Measurements from ENCODE around the gene SLC6A19.

SLC6A19 gene

DNA sequence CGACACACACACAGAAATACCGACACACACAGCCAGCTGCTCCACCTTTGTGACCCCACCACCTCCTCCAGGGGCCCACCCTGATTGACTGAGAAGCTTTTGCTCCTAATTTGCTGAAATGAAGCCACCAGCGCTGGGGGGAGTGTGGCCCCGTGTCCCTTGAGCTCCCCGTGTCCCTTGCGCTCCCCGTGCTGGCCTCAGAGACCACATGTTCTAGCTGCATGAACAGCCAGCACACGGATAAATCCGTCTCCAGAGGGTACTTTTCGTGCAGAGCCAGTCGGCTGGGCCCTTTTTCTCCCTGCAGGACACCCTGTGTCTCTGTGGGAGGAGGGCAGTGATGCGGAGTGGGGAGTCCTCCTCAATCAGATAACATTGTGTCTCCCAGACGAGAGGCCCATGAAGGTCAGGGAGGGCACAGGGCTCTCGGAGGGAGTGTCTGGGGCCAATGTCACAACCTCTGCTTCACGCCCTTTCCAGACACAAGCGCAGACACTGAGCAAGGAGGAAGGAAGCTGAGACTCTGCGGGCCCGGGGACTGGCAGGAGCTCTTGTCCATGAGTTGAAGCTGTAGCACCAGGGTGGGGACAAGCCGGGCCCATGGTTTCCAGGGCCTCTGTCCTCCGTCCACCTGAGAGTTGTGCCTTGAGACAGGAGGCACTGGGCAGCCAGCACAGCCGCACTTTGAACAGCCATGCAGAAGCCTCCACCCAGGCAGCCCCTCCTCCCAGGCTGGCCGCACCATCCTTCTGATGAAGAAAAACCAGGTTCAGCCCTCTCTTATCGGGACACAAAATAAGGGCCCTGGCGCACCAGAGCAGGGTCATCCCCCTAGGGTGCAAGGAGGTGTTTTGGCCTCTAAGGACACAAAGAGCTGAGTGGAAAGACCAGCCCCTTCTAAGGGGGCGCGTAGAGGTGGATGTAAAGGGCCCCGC is 36.4 kb upstream of the SLC6A19 start:
- H3K4me1 Mint-ChIP-seq: peaks cover 16% of the 10 kb centered on the region
- H3K27ac Mint-ChIP-seq: peak overlapping the region in 1 of 3 experiments; percentile 12
- no peaks in the 10 kb centered on the region for H3K9me3 Mint-ChIP-seq
- no peaks in the 10 kb centered on the region for H3K36me3 Mint-ChIP-seq (ENCODE audit: low read depth)
- peaks cover 37% of the 10 kb centered on the region for H3K27me3 Mint-ChIP-seq (ENCODE audit: low read depth)
- TF ChIP-seq, protein P1, sequence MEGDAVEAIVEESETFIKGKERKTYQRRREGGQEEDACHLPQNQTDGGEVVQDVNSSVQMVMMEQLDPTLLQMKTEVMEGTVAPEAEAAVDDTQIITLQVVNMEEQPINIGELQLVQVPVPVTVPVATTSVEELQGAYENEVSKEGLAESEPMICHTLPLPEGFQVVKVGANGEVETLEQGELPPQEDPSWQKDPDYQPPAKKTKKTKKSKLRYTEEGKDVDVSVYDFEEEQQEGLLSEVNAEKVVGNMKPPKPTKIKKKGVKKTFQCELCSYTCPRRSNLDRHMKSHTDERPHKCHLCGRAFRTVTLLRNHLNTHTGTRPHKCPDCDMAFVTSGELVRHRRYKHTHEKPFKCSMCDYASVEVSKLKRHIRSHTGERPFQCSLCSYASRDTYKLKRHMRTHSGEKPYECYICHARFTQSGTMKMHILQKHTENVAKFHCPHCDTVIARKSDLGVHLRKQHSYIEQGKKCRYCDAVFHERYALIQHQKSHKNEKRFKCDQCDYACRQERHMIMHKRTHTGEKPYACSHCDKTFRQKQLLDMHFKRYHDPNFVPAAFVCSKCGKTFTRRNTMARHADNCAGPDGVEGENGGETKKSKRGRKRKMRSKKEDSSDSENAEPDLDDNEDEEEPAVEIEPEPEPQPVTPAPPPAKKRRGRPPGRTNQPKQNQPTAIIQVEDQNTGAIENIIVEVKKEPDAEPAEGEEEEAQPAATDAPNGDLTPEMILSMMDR (IDR thresholded peaks at IDR 0.05; ENCODE audit: unreplicated experiment in 3 of 3): no peak
- H3K4me3 Mint-ChIP-seq: no peak overlapping the region

DNA sequence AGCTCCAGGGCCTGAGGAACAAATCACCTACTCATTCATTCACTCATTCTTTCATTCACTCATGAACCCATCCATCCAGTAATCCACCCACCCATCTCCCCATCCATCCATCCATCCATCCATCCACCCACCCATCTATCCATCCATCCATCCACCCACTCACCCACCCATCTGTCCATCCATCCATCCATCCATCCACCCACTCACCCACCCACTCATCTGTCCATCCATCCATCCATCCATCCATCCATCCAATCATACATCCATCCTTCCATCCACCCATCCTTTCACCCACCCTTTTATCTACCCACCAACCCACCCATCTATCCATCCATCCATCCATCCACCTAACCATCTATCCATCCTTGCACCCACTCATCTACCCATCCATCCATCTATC is 35.5 kb upstream of the SLC6A19 start:
- H3K4me3 Mint-ChIP-seq: no peak overlapping the region
- H3K27me3 Mint-ChIP-seq (ENCODE audit: low read depth): peaks cover 33% of the 10 kb centered on the region
- H3K36me3 Mint-ChIP-seq (ENCODE audit: low read depth): no peaks in the 10 kb centered on the region
- no peaks in the 10 kb centered on the region for H3K9me3 Mint-ChIP-seq
- peaks cover 16% of the 10 kb centered on the region for H3K4me1 Mint-ChIP-seq
- H3K27ac Mint-ChIP-seq: no peak overlapping the region
- TF ChIP-seq, protein P1 (IDR thresholded peaks at IDR 0.05; ENCODE audit: unreplicated experiment in 3 of 3): no peak

DNA sequence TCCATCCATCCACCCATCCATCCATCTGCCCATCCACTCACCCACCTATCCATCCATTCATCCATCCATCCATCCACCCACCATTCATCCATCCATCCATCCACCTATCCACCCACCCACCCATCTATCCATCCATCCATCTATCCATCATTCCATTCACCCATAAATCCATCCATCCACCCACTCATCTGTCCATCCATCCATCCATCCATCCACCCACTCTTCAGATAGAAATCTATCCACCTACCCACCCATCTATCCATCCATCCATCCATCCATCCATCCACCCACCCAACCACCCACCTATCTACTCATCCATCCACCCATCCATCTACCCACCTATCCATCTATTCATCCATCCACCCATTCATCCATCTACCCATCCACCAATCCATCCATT is 35.0 kb upstream of the SLC6A19 start:
- peaks cover 34% of the 10 kb centered on the region for H3K27me3 Mint-ChIP-seq (ENCODE audit: low read depth)
- H3K36me3 Mint-ChIP-seq (ENCODE audit: low read depth): no peaks in the 10 kb centered on the region
- no peak overlapping the region for H3K4me3 Mint-ChIP-seq
- TF ChIP-seq, protein P1 (IDR thresholded peaks at IDR 0.05; ENCODE audit: unreplicated experiment in 3 of 3): no peak
- H3K27ac Mint-ChIP-seq: no peak overlapping the region
- H3K9me3 Mint-ChIP-seq: no peaks in the 10 kb centered on the region
- H3K4me1 Mint-ChIP-seq: peaks cover 16% of the 10 kb centered on the region

DNA sequence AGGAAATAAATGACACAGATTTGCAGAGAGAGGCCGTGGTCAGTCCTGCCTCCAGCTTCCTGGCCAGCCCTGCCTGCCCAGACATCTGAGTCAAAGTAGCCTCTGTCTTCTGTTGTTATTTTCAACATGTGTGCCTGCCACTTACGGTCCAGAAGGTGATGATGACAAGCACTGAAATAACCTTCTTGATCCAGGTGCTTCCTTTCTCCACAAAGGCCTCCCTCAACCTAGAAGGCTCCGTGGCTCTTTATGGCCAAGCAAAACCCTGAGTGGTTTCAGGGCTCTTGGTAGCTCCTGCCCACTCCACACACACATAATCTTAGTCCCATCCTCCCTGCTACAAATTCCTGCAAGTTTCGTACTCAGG is 34.1 kb upstream of the SLC6A19 start:
- peaks cover 16% of the 10 kb centered on the region for H3K4me1 Mint-ChIP-seq
- peaks cover 34% of the 10 kb centered on the region for H3K27me3 Mint-ChIP-seq (ENCODE audit: low read depth)
- no peaks in the 10 kb centered on the region for H3K36me3 Mint-ChIP-seq (ENCODE audit: low read depth)
- H3K4me3 Mint-ChIP-seq: peak overlapping the region in 1 of 3 experiments; percentile 75
- no peaks in the 10 kb centered on the region for H3K9me3 Mint-ChIP-seq
- H3K27ac Mint-ChIP-seq: no peak overlapping the region
- TF ChIP-seq, protein P1 (IDR thresholded peaks at IDR 0.05; ENCODE audit: unreplicated experiment in 3 of 3): no peak

DNA sequence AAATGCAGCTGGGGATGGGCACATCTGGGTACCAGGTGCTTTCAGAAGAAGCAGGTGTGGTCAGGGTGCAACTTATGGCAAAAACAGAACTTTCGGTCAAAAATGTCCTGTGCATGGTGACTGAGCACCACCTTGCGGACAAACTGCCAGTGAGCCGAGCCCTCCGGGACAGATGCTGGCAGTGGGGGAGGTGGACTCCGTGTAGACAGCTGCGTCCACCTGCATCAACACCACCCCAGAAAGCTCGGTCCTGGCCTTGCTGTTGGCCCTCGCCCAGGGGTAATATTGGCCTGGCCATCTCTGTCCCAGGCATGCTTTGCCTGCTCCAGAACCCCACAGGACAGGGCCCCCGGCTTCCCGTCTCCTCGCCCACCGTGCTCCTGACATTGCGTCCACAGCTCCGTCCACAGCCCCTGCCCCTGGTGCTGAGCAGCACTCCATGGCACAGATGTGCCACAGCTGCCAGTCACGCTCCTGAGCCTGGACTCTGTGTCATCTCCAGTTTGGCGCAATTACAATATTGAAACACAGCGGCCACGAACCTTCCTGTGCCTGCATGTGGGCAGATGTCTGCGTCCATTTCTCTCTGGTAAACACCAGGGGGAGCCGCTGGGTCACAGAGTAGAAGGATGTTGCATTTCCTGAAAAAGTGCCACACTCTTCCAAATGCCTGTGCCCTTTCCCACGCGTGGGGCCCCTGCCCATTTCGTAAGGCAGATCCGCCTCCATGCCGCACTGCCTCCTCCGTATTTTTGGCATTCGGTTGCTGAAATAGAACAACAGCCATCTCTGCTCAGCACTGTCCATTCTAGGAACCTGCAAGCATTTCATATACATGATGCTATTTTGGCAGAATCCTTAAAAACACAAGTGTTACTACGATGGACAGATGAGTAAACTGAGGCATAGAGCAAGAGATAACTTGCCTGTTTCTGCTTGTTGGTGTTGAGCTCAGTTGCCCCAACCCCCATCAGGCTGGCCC is 33.4 kb upstream of the SLC6A19 start:
- TF ChIP-seq, protein P1 (IDR thresholded peaks at IDR 0.05; ENCODE audit: unreplicated experiment in 3 of 3): peak; percentile 64 to 78 (median 70)
- peaks cover 32% of the 10 kb centered on the region for H3K27me3 Mint-ChIP-seq (ENCODE audit: low read depth)
- H3K4me1 Mint-ChIP-seq: peaks cover 16% of the 10 kb centered on the region
- no peak overlapping the region for H3K27ac Mint-ChIP-seq
- H3K36me3 Mint-ChIP-seq (ENCODE audit: low read depth): no peaks in the 10 kb centered on the region
- H3K9me3 Mint-ChIP-seq: no peaks in the 10 kb centered on the region
- H3K4me3 Mint-ChIP-seq: peak overlapping the region; percentile 72 to 81 (median 75)

Measured in nephron (organoid).